WERI-Rb-1 (cell line): Measurements from ENCODE around the gene PRKAG2.
A peak's percentile ranks its signal among the peaks of the same experiment; 100 is the strongest.

Source experiments
- DNase-seq: peaks from one replicate; pipeline ENCODE4 v3.0.0-alpha.2; 2020
- H3K27ac ChIP-seq: fragments of 250-450 bp; sonication (Bioruptor Pico); 2 replicates; pipeline ENCODE4 v1.5.1; 2020; ENCODE audit warnings: mild to moderate bottlenecking, moderate library complexity
- H3K27me3 ChIP-seq: fragments of 250-450 bp; sonication (Bioruptor Pico); 2 replicates; pipeline ENCODE4 v1.5.1; 2021; ENCODE audit warnings: mild to moderate bottlenecking, low read depth, moderate library complexity; ENCODE audit not compliant: insufficient read depth, severe bottlenecking
- H3K36me3 ChIP-seq: fragments of 250-450 bp; sonication (Bioruptor Pico); 2 replicates; pipeline ENCODE4 v1.5.1; 2020; ENCODE audit warnings: mild to moderate bottlenecking, moderate library complexity
- H3K4me3 ChIP-seq: 2 replicates; pipeline ENCODE4 v1.5.1; 2011; ENCODE audit warnings: low read depth, mild to moderate bottlenecking, control low read depth, low read length
- H3K9me3 ChIP-seq: fragments of 250-450 bp; sonication (Bioruptor Pico); 2 replicates; pipeline ENCODE4 v1.5.1; 2021; ENCODE audit warnings: mild to moderate bottlenecking, moderate library complexity; ENCODE audit not compliant: severe bottlenecking
- TF ChIP-seq, protein P1 (sequence below): IDR thresholded peaks from 2 replicates; pipeline ENCODE4 v1.5.1; 2011; ENCODE audit warnings: low read depth, mild to moderate bottlenecking, control low read depth, inconsistent platforms, low read length

PRKAG2 gene

DNA sequence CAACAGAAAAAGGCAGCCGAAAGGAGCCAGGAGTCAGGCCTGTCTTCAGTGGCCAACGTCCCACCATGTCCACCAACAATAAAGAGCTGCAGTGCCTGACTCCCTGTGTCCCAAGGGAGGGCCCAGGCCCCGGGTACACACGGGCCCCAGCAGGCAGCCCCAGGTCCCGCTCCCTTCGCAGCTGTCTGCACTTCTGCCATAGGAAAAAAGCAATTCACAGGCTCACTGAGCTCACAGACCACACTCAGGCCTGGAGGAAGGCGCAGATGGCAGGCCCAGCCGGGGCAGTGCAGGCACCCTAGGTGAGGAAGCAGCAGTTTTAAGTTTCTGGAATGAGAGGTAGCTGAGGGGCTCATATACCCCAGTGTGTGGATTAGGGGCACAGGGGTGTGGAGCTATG is 100.5 kb downstream of the PRKAG2 start:
- H3K4me3 ChIP-seq, result no peak overlapping the region
- no peak overlapping the region for H3K27ac ChIP-seq
- no peaks in the 10 kb centered on the region for H3K27me3 ChIP-seq
- DNase-seq, result no peak
- H3K36me3 ChIP-seq, result no peaks in the 10 kb centered on the region
- H3K9me3 ChIP-seq, result no peaks in the 10 kb centered on the region
- TF ChIP-seq, protein P1, sequence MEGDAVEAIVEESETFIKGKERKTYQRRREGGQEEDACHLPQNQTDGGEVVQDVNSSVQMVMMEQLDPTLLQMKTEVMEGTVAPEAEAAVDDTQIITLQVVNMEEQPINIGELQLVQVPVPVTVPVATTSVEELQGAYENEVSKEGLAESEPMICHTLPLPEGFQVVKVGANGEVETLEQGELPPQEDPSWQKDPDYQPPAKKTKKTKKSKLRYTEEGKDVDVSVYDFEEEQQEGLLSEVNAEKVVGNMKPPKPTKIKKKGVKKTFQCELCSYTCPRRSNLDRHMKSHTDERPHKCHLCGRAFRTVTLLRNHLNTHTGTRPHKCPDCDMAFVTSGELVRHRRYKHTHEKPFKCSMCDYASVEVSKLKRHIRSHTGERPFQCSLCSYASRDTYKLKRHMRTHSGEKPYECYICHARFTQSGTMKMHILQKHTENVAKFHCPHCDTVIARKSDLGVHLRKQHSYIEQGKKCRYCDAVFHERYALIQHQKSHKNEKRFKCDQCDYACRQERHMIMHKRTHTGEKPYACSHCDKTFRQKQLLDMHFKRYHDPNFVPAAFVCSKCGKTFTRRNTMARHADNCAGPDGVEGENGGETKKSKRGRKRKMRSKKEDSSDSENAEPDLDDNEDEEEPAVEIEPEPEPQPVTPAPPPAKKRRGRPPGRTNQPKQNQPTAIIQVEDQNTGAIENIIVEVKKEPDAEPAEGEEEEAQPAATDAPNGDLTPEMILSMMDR, result no peak

DNA sequence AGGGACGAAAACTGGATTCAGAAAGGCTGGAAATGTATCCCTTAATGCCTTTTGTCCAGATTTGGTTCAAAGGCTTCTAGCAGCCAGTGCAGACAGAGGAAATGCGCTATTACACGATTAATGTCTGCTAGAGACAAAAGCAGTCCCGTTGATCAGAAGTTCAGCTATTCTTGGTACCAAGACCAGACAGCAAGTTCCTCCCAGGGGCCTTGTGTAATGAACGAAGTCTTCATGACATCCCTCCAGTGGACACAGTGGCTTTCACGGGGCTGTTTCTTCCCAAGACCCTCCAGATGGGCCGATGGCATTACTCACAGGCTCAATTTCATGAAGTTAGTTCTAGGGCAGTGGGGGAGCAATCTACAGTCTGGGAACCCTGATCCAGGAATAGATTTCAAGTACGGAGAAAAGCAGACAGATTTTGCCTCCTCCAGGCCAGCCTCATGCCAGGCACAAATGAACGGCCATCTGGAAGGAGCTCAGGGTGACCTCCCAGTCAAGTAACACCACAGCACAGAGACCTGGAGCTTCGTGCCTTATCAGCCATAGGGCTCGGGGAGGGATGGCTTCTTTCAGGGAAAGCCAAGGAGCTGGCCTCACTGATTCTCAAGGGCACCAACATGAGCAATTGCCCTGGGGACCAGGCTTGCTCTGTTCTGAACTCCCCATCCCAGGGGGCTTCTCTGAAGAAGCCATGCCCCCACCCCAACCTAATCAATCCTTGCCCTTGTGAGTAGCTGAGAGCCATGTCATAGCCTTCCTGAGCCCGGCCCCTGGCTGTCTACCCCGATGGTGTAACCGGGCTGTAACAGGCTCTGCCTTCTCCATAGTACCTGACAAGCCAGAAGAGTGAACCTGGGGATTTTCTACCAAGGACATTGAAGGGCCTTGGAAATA is 101.1 kb downstream of the PRKAG2 start:
- 0 out of 2 replicates have a peak overlapping the region, but pooled peaks have one; percentile 9 for H3K27ac ChIP-seq
- no peaks in the 10 kb centered on the region for H3K27me3 ChIP-seq
- no peaks in the 10 kb centered on the region for H3K9me3 ChIP-seq
- TF ChIP-seq, protein P1, result no peak
- H3K4me3 ChIP-seq, result no peak overlapping the region
- H3K36me3 ChIP-seq, result no peaks in the 10 kb centered on the region
- DNase-seq, result no peak

DNA sequence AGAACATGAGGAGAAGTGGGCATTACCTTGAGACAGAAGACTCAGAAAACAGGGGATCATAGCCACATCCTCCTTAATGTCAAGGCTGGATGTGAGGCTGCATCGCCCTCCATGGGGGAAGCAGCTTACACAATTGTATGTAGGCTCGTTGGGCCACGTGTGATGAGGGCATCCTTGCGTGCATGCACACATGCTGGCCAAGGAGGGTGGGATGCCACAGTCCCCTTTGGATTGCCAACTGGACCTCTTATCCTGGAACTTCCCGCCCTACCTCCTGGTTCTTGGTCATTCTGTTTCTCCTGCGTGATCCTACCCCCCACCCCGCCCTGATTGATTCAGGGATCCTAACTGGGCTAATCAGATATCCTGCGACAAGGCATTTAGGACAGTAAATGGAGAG is 102.0 kb downstream of the PRKAG2 start:
- H3K9me3 ChIP-seq, result no peaks in the 10 kb centered on the region
- no peak overlapping the region for H3K4me3 ChIP-seq

DNA sequence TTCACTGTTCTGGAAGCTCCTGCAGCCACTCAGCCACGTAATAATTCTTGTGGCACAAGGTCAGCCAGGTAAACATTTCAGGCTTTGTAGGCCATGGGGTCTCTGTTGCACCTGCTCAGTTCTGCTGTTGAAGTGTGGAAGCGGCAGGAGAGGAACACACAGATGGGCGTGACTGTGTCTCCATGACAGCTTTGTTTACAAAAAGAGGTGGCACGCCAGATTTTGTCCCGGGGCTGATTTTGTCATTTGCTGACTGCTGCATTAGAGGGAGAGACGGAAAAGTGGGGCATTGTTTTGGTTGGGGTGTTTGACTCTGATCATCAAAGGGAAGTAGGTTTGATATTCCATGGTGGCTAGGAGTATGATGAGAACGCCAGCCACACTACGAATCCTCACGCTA is 103.1 kb downstream of the PRKAG2 start:
- Histone ChIP-seq H3K27me3 (no peaks in the 10 kb centered on the region), H3K9me3 (no peaks in the 10 kb centered on the region), H3K4me3 (no peak overlapping the region), H3K36me3 (no peaks in the 10 kb centered on the region), H3K27ac (no peak overlapping the region)
- TF ChIP-seq, protein P1, result no peak
- no peak for DNase-seq

More for the DNA sequence above, 102.0 kb downstream of the PRKAG2 start:
- no peak overlapping the region for H3K27ac ChIP-seq
- H3K27me3 ChIP-seq, result no peaks in the 10 kb centered on the region
- no peak for DNase-seq
- H3K36me3 ChIP-seq, result no peaks in the 10 kb centered on the region
- TF ChIP-seq, protein P1, result no peak

DNA sequence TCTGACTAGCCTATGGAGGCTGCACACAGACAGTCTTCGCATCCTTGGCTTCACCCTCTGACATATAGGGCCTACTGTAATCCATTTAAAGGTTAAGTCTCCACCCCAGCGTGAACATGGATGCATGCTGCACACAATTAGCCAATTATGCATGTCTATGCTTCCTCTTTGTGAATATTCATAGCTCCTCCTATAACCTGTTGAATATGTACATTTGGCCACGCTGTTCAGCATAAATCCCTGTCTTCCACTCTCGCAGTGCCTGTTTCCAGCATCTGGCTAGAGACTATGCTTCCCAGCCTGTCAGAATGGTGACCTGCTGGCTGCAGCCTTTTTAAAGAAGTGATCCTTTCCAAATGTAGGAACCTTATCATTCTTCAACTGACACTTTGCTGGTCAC is 106.7 kb downstream of the PRKAG2 start:
- no peak for DNase-seq
- no peak overlapping the region for H3K27ac ChIP-seq
- H3K4me3 ChIP-seq, result no peak overlapping the region
- H3K27me3 ChIP-seq, result no peaks in the 10 kb centered on the region
- no peaks in the 10 kb centered on the region for H3K36me3 ChIP-seq
- TF ChIP-seq, protein P1, result no peak
- H3K9me3 ChIP-seq, result no peaks in the 10 kb centered on the region
